ENCODE measurements around the gene TSPAN18. TPM values are rescaled to one million over a fixed set of nuclear protein-coding genes. Genes with fewer than 3 reads are reported as not detected.

TSPAN18 gene
- total and polyA plus RNA-seq, 2 experiments from 2014 or later, result 0.20 to 0.54 TPM

DNA sequence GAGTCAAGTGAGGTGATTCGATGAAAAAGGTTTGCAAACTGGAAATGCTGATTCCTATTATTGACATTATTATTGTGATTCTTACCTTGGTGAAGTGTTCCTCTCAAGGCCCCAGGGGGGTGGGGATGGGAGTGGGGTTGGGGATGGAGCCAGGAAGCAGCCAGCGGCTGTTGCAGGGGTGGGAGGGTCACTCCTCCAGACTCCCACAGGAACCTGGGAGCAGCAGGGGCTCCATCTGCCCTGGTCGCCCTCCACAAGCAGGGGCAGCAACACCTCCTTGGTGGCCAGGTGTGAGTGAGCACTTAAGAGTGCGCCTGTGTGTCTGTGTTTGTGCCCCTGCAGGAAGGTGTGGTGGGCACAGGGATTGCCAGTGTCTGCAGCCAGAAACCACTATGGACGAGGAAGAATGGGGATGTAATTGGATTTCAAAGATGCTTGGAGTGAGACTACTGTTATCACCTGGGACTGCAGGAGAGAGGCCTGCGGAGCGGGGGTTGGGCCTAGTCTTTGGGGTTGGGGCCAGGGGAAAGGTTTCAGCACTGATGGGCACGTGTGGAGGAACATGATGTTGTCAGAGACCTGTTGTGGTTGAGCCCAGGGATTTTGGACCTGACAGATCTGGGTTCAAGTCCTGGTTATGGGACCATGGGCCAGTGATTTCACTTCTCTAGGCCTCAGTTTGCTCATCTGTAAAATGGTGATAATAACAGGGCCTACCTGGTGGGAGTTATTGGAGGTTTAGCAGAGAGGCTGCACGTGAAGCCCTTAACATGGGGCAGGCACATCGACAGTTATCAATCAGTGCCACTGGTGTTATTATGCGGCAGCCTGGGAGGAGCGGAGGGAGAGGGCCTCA, 227.5 kb downstream of the TSPAN18 start:
- peaks cover 9% of the 10 kb centered on the region for H3K4me1 ChIP-seq (ENCODE audit: insufficient read depth)
- no peak overlapping the region for H3K9ac ChIP-seq
- H3K4me2 ChIP-seq (ENCODE audit: unreplicated experiment), result peak overlapping the region; percentile 49
- H4K20me1 ChIP-seq (ENCODE audit: insufficient read depth), result no peaks in the 10 kb centered on the region
- no peak for TF ChIP-seq EZH2phosphoT487 (IDR thresholded peaks at IDR 0.05; ENCODE audit: insufficient read depth, low read depth)
- no peak for TF ChIP-seq EZH2 (IDR thresholded peaks at IDR 0.05; ENCODE audit: insufficient read depth, poor library complexity, severe bottlenecking)
- WGBS, 2 experiments (ENCODE audit: low coverage in 1 of 2, low lambda C conversion rate in 2 of 2, missing lambda C conversion rate in 2 of 2), result 84 to 86% methylated on average over 11 to 12 of the region's 12 CpGs
- H3K4me3 ChIP-seq, result no peak overlapping the region
- H3K79me2 ChIP-seq (ENCODE audit: insufficient read depth), result peaks cover 2% of the 10 kb centered on the region; the same call in 1 of the 2 replicates
- no peak overlapping the region for H2AFZ ChIP-seq
- no peak for DNase-seq
- no peaks in the 10 kb centered on the region for H3K36me3 ChIP-seq (ENCODE audit: low read depth)
- H3K27me3 ChIP-seq (replicated peaks; ENCODE audit: insufficient read depth), result no peaks in the 10 kb centered on the region
- peaks cover 12% of the 10 kb centered on the region; the same call in 1 of the 2 replicates for H3F3A ChIP-seq (ENCODE audit: insufficient read depth)
- no peaks in the 10 kb centered on the region for H3K9me2 ChIP-seq (ENCODE audit: insufficient read depth)
- H3K27ac ChIP-seq, result peak overlapping the region; percentile 30; the same call in 1 of the 2 replicates
- in situ Hi-C loops (cut with MboI), result no loop called here
- no peaks in the 10 kb centered on the region for H3K9me3 ChIP-seq (ENCODE audit: low read depth)

DNA sequence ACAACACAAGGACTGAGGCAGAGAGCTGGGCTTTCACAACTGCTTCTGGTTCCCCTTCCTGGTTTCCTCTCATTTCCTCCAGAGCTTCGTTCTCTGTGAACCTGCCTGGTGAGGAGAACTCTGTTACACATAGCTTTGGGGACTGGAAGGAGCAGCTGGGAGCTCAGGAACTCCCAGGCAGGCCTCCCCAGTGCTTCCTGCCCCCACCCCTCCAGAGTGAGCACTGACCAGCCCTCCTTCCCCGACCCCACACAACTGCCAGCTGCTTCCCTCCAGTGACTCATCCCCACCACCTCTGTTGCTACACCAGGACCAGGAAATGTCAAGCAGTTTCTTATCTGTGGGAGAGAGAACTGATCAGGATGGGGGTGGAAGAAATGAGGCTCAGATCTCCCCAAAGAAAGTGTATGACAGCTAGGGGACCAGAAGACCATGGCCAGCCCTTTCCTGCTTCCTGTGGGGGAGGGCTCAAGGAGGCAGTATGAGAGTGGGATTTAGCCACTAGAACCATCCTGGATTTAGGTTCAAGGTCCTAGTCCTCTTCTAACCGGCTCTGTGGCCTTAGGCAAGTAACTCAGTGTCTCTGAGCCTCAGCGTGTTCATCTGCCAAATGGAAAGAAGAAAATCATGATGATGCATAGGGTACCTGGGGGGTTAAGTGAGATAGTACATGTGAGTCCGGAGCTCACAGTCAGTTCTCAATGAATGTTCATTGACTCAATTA, 228.4 kb downstream of the TSPAN18 start:
- Histone ChIP-seq H3K9me2 (ENCODE audit: insufficient read depth) (no peaks in the 10 kb centered on the region), H3K27ac (peak overlapping the region; percentile 30; the same call in 1 of the 2 replicates), H3K4me2 (ENCODE audit: unreplicated experiment) (peak overlapping the region; percentile 49)

DNA sequence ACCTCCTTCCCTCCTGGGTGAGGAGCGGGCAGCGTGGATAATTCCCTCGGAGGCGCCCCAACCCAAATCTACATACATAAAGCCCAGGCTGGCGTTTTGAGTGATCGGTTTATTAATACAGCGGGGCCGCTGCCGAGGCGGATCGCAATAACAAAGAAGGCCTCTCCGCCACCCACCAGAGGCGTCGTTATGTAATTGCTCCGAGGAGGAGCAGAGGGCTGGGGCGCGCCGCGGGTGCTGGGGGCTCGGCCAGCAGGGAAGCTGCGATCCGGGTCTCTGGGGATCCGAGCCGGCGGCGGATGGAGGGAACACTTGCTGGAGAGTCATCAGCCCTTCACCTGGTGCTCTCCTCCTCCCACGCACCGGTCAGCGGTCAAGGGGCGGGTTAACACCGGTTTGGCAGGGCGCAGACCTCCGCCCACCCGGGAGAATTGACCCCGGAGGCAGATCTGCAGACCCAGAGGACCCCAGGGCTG, 230.3 kb downstream of the TSPAN18 start:
- TF ChIP-seq EZH2phosphoT487 (IDR thresholded peaks at IDR 0.05; ENCODE audit: insufficient read depth, low read depth) (no peak), EZH2 (IDR thresholded peaks at IDR 0.05; ENCODE audit: insufficient read depth, poor library complexity, severe bottlenecking) (no peak)
- no peak overlapping the region for H3K27ac ChIP-seq
- H4K20me1 ChIP-seq (ENCODE audit: insufficient read depth), result no peaks in the 10 kb centered on the region
- H3K9me3 ChIP-seq (ENCODE audit: low read depth), result no peaks in the 10 kb centered on the region
- no peak overlapping the region for H3K9ac ChIP-seq
- no peak for DNase-seq
- no peaks in the 10 kb centered on the region for H3K36me3 ChIP-seq (ENCODE audit: low read depth)
- H3K4me3 ChIP-seq, result no peak overlapping the region
- no peaks in the 10 kb centered on the region for H3K27me3 ChIP-seq (replicated peaks; ENCODE audit: insufficient read depth)
- no peak overlapping the region for H2AFZ ChIP-seq
- in situ Hi-C loops (cut with MboI), result no loop called here
- H3K4me1 ChIP-seq (ENCODE audit: insufficient read depth), result peaks cover 9% of the 10 kb centered on the region
- no peak overlapping the region for H3K4me2 ChIP-seq (ENCODE audit: unreplicated experiment)
- 0 out of 2 replicates have a peak, but pooled peaks cover 2% of the 10 kb centered on the region for H3F3A ChIP-seq (ENCODE audit: insufficient read depth)
- no peaks in the 10 kb centered on the region for H3K79me2 ChIP-seq (ENCODE audit: insufficient read depth)
- H3K9me2 ChIP-seq (ENCODE audit: insufficient read depth), result no peaks in the 10 kb centered on the region
- 36 to 41% methylated on average over 34 of the region's 35 CpGs for whole genome bisulfite sequencing, 2 experiments (ENCODE audit: low coverage in 1 of 2, low lambda C conversion rate in 2 of 2, missing lambda C conversion rate in 2 of 2)

More for the DNA sequence above, 228.4 kb downstream of the TSPAN18 start:
- peak; percentile 77 for DNase-seq
- Histone ChIP-seq H3K36me3 (ENCODE audit: low read depth) (no peaks in the 10 kb centered on the region), H3K4me3 (0 out of 2 replicates have a peak overlapping the region, but pooled peaks have one; percentile 0), H2AFZ (peak overlapping the region; percentile 48; the same call in 1 of the 2 replicates), H3K27me3 (replicated peaks; ENCODE audit: insufficient read depth) (no peaks in the 10 kb centered on the region), H3K4me1 (ENCODE audit: insufficient read depth) (peaks cover 9% of the 10 kb centered on the region), H3K79me2 (ENCODE audit: insufficient read depth) (no peaks in the 10 kb centered on the region), H3K9me3 (ENCODE audit: low read depth) (no peaks in the 10 kb centered on the region), H4K20me1 (ENCODE audit: insufficient read depth) (no peaks in the 10 kb centered on the region), H3K9ac (no peak overlapping the region), H3F3A (ENCODE audit: insufficient read depth) (peaks cover 12% of the 10 kb centered on the region; the same call in 1 of the 2 replicates)
- 53 to 57% methylated on average over 5 of the region's 5 CpGs for WGBS, 2 experiments (ENCODE audit: low coverage in 1 of 2, low lambda C conversion rate in 2 of 2, missing lambda C conversion rate in 2 of 2)
- in situ Hi-C loops (cut with MboI), result no loop called here
- TF ChIP-seq EZH2 (IDR thresholded peaks at IDR 0.05; ENCODE audit: insufficient read depth, poor library complexity, severe bottlenecking), result no peak
- TF ChIP-seq EZH2phosphoT487 (IDR thresholded peaks at IDR 0.05; ENCODE audit: insufficient read depth, low read depth), result no peak

DNA sequence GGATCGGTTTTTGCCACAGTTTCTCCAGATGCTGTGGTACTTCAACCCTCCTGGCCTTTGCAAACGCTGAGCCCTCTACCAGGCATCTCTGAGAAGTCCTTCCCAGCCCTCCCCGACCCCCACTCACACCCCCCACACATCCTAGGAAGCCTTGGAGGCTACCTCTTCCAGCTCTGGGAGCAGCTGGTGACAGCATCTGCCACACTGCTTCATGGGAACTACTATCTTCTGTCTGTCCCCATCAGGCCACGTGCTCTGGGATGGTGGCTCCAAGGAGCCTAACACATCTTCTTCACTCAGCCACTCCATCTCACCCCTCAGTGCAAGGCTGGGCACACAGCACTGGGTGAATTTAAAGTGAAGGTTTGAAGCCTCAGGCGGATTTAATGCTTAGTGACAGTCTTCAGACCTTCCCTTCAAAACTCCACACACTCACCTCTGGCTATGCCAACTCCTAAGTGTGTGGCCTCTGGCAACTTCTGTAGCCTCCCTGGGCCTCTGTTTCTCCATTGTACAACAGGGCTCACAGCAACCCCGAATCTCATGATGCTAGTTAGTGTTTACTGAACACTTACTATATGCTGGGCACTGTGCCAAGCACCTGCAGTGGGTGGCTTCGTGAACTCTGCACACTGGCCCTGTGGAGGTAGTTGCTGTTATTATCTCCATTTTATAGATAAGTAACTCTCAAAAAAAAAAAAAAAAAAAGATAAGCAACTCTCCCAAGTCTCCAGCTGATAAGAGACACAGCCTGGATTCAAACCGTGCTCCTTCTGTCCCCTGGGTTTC, 231.2 kb downstream of the TSPAN18 start:
- TF ChIP-seq EZH2phosphoT487 (IDR thresholded peaks at IDR 0.05; ENCODE audit: insufficient read depth, low read depth) (no peak), EZH2 (IDR thresholded peaks at IDR 0.05; ENCODE audit: insufficient read depth, poor library complexity, severe bottlenecking) (no peak)
- in situ Hi-C loops (cut with MboI), result no loop called here

More for the DNA sequence above, 231.2 kb downstream of the TSPAN18 start:
- no peaks in the 10 kb centered on the region for H3K9me2 ChIP-seq (ENCODE audit: insufficient read depth)
- no peaks in the 10 kb centered on the region for H3F3A ChIP-seq (ENCODE audit: insufficient read depth)
- WGBS, 2 experiments (ENCODE audit: low coverage in 1 of 2, low lambda C conversion rate in 2 of 2, missing lambda C conversion rate in 2 of 2), result 68% methylated on average over 8 of the region's 8 CpGs
- H3K4me3 ChIP-seq, result no peak overlapping the region
- no peak overlapping the region for H2AFZ ChIP-seq
- H3K4me2 ChIP-seq (ENCODE audit: unreplicated experiment), result no peak overlapping the region
- DNase-seq, result no peak
- H3K27ac ChIP-seq, result no peak overlapping the region
- no peaks in the 10 kb centered on the region for H3K27me3 ChIP-seq (replicated peaks; ENCODE audit: insufficient read depth)
- H3K36me3 ChIP-seq (ENCODE audit: low read depth), result no peaks in the 10 kb centered on the region
- H4K20me1 ChIP-seq (ENCODE audit: insufficient read depth), result no peaks in the 10 kb centered on the region
- no peak overlapping the region for H3K9ac ChIP-seq
- no peaks in the 10 kb centered on the region for H3K9me3 ChIP-seq (ENCODE audit: low read depth)
- H3K79me2 ChIP-seq (ENCODE audit: insufficient read depth), result no peaks in the 10 kb centered on the region
- peaks cover 9% of the 10 kb centered on the region for H3K4me1 ChIP-seq (ENCODE audit: insufficient read depth)

All from GM23248 (cell line).